ENCODE results near the gene REEP1.

Gene REEP1

DNA sequence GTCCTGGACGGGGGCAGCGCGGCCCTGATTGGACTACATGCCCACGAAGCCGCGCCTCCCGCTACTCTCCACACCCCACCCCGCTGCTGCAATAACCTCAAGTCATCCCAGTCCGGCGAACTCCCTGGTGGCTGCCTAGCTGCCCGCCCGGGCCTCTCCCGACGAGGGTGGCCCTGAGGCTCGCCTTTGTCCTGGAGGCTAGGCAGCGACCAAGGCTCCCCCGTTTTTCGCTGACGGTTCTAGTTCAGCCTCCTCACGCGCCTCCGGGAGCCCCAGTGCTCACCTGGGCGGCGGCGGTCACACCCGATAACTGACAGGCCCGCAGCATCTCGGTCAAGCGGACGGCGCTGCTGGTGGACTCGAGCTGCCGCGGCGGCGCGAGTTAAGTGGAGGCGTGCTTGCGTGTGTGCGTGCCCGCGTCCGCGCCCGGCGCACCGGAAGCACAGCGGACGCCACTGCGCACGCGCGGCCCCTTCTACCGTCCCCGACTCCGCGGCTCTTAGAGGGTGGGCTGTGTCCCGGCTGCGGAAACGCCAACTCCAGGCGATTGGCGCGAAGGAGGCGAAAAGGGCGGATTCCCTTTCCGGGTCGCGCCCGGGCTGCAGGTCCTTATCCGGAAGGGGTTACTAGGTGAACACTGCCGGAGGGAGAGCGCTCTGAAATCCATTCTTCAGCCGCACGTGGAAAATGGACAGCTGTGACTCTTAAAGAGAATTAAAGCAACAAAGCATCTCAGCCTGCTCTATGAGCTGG is 142.2 kb downstream of the REEP1 start, which contains the start of gene IMMT:
TSS of gene IMMT (minus strand) at position 408 of the 753 bp plus-strand sequence. CDS start at position 328, 80 bp downstream.
- Histone ChIP-seq H3K4me3 (ENCODE audit: low read depth, low read length) (peak within 1 kb of the TSS; percentile 75), H3K9me3 (ENCODE audit: control insufficient read depth, insufficient read depth, low read length) (no peaks in the 10 kb centered on the region), H3K4me1 (ENCODE audit: control insufficient read depth, insufficient read depth, low read length) (peaks cover 5% of the 10 kb centered on the region; the same call in 1 of the 2 replicates), H3K27ac (ENCODE audit: low read depth, low read length) (peak within 1 kb of the TSS; percentile 100), H3K27me3 (ENCODE audit: control insufficient read depth, insufficient read depth, low read length) (no peaks in the 10 kb centered on the region), H3K36me3 (ENCODE audit: control insufficient read depth, insufficient read depth, low read length) (peaks cover 4% of the 10 kb centered on the region), H3K9ac (ENCODE audit: low read depth, low read length) (peak within 1 kb of the TSS; percentile 92)

DNA sequence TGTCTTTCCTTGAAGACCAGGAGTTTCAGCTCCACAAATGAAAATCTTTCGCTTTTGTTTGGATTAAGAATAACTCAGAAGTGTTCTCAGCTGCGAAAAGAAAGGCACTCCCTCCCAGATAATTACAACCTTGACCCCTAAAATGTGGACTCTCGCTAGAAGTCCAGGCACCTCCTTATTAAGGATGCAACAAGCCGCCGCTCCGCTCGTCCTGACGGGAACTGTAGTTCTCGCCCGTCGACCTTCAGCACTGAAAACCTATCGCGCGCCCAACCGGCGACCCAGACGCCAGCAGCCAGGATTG is 142.7 kb downstream of the REEP1 start:
- no peaks in the 10 kb centered on the region for H3K9me3 ChIP-seq (ENCODE audit: control insufficient read depth, insufficient read depth, low read length)
- no peaks in the 10 kb centered on the region for H3K27me3 ChIP-seq (ENCODE audit: control insufficient read depth, insufficient read depth, low read length)
- peaks cover 5% of the 10 kb centered on the region; the same call in 1 of the 2 replicates for H3K4me1 ChIP-seq (ENCODE audit: control insufficient read depth, insufficient read depth, low read length)
- H3K9ac ChIP-seq (ENCODE audit: low read depth, low read length), result peak overlapping the region; percentile 61
- H3K36me3 ChIP-seq (ENCODE audit: control insufficient read depth, insufficient read depth, low read length), result peaks cover 9% of the 10 kb centered on the region
- H3K4me3 ChIP-seq (ENCODE audit: low read depth, low read length), result peak overlapping the region; percentile 75
- peak overlapping the region; percentile 100 for H3K27ac ChIP-seq (ENCODE audit: low read depth, low read length)

DNA sequence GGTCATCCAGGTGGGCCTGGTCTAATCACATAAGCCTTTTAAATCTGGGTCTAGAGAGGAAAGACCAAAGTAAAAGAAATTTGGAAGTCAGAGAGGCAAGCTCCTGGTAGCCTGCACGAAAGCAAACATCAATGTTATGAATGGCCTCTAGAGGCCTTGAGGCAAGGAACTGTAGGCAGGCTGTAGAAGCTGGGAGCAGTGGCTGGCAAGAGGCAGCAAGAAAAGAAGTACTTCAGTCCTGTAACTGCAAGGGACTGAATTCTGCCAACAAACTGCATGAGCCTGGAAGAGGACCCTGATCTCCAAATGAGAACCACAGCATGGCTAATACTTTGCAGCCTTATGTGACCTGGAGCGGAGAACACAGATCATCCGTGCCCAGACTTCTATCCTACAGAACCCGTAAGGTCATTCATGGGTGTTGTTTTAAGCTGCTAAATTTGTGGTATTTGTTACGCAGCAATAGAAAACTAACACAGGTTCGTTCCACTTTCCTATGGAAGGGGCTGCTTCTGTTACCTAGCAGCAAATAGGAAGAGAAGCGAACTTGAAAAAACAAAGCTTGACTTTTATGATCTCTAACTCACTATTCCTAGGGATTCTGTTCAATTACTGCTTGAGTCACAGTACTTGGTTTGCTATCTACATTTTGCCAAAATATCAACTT is 143.4 kb downstream of the REEP1 start:
- H3K4me1 ChIP-seq (ENCODE audit: control insufficient read depth, insufficient read depth, low read length), result peaks cover 5% of the 10 kb centered on the region; the same call in 1 of the 2 replicates

DNA sequence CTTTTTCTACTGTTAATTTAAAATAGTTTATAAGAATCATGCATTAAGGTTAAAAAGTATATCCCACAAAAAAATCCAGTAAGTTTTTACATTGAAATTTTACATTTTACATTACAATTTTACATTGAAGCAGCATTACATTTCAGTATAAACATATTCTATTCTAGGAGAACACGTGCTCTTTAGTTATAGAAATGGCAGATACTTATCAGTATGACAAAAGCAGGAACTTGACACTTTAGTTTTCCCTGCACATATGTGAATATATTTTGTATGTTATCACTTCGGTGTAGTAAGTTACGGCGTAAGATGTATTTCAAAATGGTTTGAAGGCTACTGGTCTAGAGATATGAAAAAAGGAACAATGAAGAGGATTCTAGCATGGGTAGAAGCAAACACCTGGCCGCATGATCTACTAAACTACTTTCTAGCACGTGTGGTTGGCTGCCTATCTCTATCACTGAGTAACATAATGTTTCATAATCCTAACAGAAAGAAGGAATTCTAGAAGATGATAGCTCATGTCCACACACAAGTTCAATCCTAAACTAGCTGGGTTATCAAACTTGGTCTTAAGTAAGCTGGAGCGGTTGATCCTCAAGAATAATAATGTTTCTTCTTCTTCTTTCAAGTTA is 147.5 kb downstream of the REEP1 start:
- Histone ChIP-seq H3K4me1 (ENCODE audit: control insufficient read depth, insufficient read depth, low read length) (peaks cover 5% of the 10 kb centered on the region; the same call in 1 of the 2 replicates), H3K27ac (ENCODE audit: low read depth, low read length) (no peak overlapping the region), H3K9ac (ENCODE audit: low read depth, low read length) (no peak overlapping the region), H3K4me3 (ENCODE audit: low read depth, low read length) (no peak overlapping the region), H3K27me3 (ENCODE audit: control insufficient read depth, insufficient read depth, low read length) (no peaks in the 10 kb centered on the region), H3K36me3 (ENCODE audit: control insufficient read depth, insufficient read depth, low read length) (peaks cover 14% of the 10 kb centered on the region), H3K9me3 (ENCODE audit: control insufficient read depth, insufficient read depth, low read length) (no peaks in the 10 kb centered on the region)

More for the DNA sequence above, 143.4 kb downstream of the REEP1 start:
- H3K27me3 ChIP-seq (ENCODE audit: control insufficient read depth, insufficient read depth, low read length), result no peaks in the 10 kb centered on the region
- peak overlapping the region; percentile 61; the same call in 1 of the 2 replicates for H3K9ac ChIP-seq (ENCODE audit: low read depth, low read length)
- no peaks in the 10 kb centered on the region for H3K9me3 ChIP-seq (ENCODE audit: control insufficient read depth, insufficient read depth, low read length)
- peak overlapping the region; percentile 100 for H3K27ac ChIP-seq (ENCODE audit: low read depth, low read length)
- peaks cover 10% of the 10 kb centered on the region for H3K36me3 ChIP-seq (ENCODE audit: control insufficient read depth, insufficient read depth, low read length)
- H3K4me3 ChIP-seq (ENCODE audit: low read depth, low read length), result peak overlapping the region; percentile 75

DNA sequence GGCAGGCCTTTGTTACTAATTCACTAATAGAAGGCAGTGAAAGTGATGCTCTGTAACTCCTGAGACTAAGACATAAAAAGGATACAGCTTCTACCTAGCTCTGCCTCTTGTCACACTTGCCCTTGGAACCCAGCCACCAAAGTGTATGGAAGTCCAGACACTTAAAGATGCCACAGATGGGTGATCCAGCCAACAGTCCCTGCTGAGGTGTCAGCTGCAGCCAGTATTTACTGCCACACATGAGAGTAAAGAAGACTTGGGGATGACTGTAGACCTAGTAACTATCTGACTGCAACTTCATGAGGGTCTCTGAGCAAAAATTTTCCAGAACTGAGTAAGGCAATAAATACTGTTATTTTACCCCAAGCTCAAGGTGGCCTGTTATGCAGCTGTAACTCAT is 151.0 kb downstream of the REEP1 start:
- Histone ChIP-seq H3K27me3 (ENCODE audit: control insufficient read depth, insufficient read depth, low read length) (no peaks in the 10 kb centered on the region), H3K4me1 (ENCODE audit: control insufficient read depth, insufficient read depth, low read length) (no peaks in the 10 kb centered on the region), H3K9me3 (ENCODE audit: control insufficient read depth, insufficient read depth, low read length) (no peaks in the 10 kb centered on the region), H3K4me3 (ENCODE audit: low read depth, low read length) (no peak overlapping the region), H3K36me3 (ENCODE audit: control insufficient read depth, insufficient read depth, low read length) (peaks cover 14% of the 10 kb centered on the region), H3K9ac (ENCODE audit: low read depth, low read length) (no peak overlapping the region), H3K27ac (ENCODE audit: low read depth, low read length) (no peak overlapping the region)

DNA sequence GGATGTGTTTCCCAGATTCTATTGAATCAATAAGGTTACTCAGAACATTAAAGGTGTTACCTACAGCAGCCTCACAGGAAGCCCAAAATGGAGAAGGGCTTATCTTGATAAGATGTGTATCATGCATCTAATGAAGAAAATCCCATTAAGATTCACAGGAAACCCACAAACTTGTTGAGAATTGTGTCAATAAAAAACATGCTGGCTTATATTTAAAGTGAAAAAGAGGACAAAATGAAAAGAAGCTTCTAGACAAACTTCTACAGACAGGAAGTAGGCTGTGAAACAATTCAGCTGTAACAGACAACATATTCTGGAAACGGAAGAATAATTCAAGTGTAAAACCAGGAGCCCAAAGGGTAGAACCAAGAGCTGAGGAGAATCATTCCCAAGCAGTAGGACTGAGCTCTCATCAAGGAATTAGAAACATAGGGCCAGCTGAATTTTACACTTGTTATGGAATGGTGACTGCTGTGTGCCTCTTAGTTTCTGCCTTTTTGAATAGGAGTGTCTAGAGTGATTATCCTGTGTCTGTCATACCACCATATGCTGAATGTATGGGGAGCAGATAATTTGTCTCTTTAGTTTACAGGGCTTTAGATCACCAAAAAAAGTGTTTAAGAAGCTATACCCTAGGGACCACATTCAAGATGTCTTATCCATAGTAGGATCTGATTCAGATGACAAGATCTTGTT is 151.8 kb downstream of the REEP1 start:
- Histone ChIP-seq H3K4me1 (ENCODE audit: control insufficient read depth, insufficient read depth, low read length) (no peaks in the 10 kb centered on the region), H3K36me3 (ENCODE audit: control insufficient read depth, insufficient read depth, low read length) (peaks cover 20% of the 10 kb centered on the region), H3K9ac (ENCODE audit: low read depth, low read length) (no peak overlapping the region), H3K27me3 (ENCODE audit: control insufficient read depth, insufficient read depth, low read length) (no peaks in the 10 kb centered on the region), H3K9me3 (ENCODE audit: control insufficient read depth, insufficient read depth, low read length) (no peaks in the 10 kb centered on the region), H3K27ac (ENCODE audit: low read depth, low read length) (no peak overlapping the region), H3K4me3 (ENCODE audit: low read depth, low read length) (no peak overlapping the region)

DNA sequence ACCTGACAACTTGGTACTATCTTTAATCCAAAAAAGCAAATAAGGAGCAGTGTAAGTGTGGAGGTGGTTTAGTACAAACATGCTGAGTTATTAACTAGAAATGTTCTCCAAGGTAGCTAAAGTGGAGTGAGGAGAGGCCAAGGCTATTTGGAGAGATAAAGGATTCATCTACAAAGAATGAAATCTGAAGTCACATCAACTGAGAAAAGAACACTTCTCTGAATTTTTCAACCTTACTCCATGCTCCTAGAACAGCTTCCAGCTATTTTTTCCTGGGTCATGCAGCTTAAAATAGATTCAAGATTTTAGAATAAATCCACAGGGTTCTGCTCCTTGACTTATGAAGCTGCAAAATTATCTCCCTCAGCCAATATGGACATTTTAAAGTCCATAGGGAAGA is 160.8 kb downstream of the REEP1 start:
- Histone ChIP-seq H3K4me1 (ENCODE audit: control insufficient read depth, insufficient read depth, low read length) (no peaks in the 10 kb centered on the region), H3K36me3 (ENCODE audit: control insufficient read depth, insufficient read depth, low read length) (peaks cover 80% of the 10 kb centered on the region), H3K9ac (ENCODE audit: low read depth, low read length) (no peak overlapping the region), H3K4me3 (ENCODE audit: low read depth, low read length) (no peak overlapping the region), H3K27me3 (ENCODE audit: control insufficient read depth, insufficient read depth, low read length) (no peaks in the 10 kb centered on the region), H3K27ac (ENCODE audit: low read depth, low read length) (no peak overlapping the region), H3K9me3 (ENCODE audit: control insufficient read depth, insufficient read depth, low read length) (no peaks in the 10 kb centered on the region)

DNA sequence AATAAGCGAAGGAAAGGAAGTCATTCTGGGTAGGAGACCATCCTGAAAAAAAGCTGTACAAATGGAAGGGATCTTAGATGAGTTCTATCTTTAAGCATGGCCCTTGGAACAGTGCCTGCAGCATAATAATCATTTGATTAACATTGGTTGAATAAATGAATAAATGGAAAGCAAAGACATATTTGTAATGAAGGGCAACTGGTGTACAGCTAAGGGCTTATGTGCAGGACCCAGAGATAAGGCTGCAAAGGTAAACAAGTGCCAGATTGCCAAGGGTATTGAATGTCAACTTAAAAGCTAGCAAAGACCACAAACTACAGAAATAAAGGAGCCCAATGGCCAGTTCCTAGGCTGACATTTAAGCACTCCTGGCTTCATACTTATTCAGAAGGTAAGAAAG is 161.6 kb downstream of the REEP1 start:
- Histone ChIP-seq H3K27me3 (ENCODE audit: control insufficient read depth, insufficient read depth, low read length) (no peaks in the 10 kb centered on the region), H3K9me3 (ENCODE audit: control insufficient read depth, insufficient read depth, low read length) (no peaks in the 10 kb centered on the region), H3K9ac (ENCODE audit: low read depth, low read length) (no peak overlapping the region), H3K4me1 (ENCODE audit: control insufficient read depth, insufficient read depth, low read length) (no peaks in the 10 kb centered on the region), H3K4me3 (ENCODE audit: low read depth, low read length) (no peak overlapping the region), H3K27ac (ENCODE audit: low read depth, low read length) (no peak overlapping the region), H3K36me3 (ENCODE audit: control insufficient read depth, insufficient read depth, low read length) (peaks cover 83% of the 10 kb centered on the region)

DNA sequence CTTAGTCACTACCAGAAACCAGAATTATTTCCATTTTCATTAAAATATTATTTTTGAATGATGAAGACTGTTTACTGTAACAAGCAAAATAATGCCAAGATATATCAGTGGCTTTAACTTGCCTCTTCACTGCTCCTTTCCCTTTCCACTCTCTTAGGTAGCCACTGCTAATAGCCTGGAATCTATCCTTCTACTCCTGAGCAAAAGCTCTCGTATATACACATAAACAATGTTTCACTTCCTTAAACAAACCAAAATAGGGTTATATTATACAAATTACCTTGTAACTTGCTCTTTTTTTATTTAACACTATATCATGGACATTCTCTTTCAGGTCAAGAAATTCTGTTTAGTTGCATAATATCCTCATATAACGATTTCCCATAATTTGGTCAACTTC is 163.0 kb downstream of the REEP1 start:
- Histone ChIP-seq H3K4me3 (ENCODE audit: low read depth, low read length) (no peak overlapping the region), H3K27me3 (ENCODE audit: control insufficient read depth, insufficient read depth, low read length) (no peaks in the 10 kb centered on the region), H3K9me3 (ENCODE audit: control insufficient read depth, insufficient read depth, low read length) (no peaks in the 10 kb centered on the region), H3K9ac (ENCODE audit: low read depth, low read length) (no peak overlapping the region), H3K36me3 (ENCODE audit: control insufficient read depth, insufficient read depth, low read length) (peaks cover 90% of the 10 kb centered on the region), H3K4me1 (ENCODE audit: control insufficient read depth, insufficient read depth, low read length) (no peaks in the 10 kb centered on the region), H3K27ac (ENCODE audit: low read depth, low read length) (no peak overlapping the region)

DNA sequence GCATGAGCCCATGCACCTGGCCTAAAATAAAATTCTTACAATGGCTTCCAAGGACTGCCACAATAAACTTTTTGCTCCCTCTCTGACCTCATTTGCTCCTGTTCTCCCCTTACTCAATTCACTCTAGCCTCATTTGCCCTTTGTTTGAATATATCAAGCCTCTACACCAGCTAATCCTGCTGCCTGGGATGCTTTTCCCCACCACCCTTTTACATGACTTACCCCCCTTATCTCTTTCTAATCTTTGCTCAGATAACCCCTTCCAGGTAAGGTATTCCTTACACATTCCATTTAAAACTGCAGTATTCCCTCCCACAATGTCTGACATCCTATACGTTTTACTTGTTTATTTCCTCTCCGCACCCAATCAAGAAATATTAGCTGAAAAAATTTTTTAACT is 164.8 kb downstream of the REEP1 start:
- H3K9ac ChIP-seq (ENCODE audit: low read depth, low read length), result no peak overlapping the region
- H3K4me3 ChIP-seq (ENCODE audit: low read depth, low read length), result no peak overlapping the region
- H3K36me3 ChIP-seq (ENCODE audit: control insufficient read depth, insufficient read depth, low read length), result peaks cover 93% of the 10 kb centered on the region
- no peaks in the 10 kb centered on the region for H3K9me3 ChIP-seq (ENCODE audit: control insufficient read depth, insufficient read depth, low read length)
- no peaks in the 10 kb centered on the region for H3K4me1 ChIP-seq (ENCODE audit: control insufficient read depth, insufficient read depth, low read length)
- no peaks in the 10 kb centered on the region for H3K27me3 ChIP-seq (ENCODE audit: control insufficient read depth, insufficient read depth, low read length)
- no peak overlapping the region for H3K27ac ChIP-seq (ENCODE audit: low read depth, low read length)

All from HUES48 (cell line).